HCT116 (cell line): ENCODE results near the gene TAPT1.

ENCODE experiments used
- CBX3 ChIP-seq: IDR thresholded peaks from 2 replicates; pipeline ENCODE4 v1.6.1; 2012; ENCODE audit warnings: low read depth
- CEBPB ChIP-seq: IDR thresholded peaks from 2 replicates; pipeline ENCODE4 v1.6.1; 2012; ENCODE audit warnings: low read depth
- ELF1 ChIP-seq: IDR thresholded peaks from 2 replicates; pipeline ENCODE4 v1.6.1; 2012; ENCODE audit warnings: low read depth, borderline replicate concordance
- EZH2 ChIP-seq: fragments of 200-600 bp; sonication (generic); IDR thresholded peaks from 2 replicates; pipeline ENCODE4 v1.6.1; 2017; ENCODE audit warnings: antibody characterized with exemption, mixed run types
- POLR2AphosphoS5 ChIP-seq: IDR thresholded peaks from 2 replicates; pipeline ENCODE4 v1.6.1; 2011; ENCODE audit warnings: mild to moderate bottlenecking, low read depth, low read length, moderate library complexity
- RAD21 ChIP-seq: IDR thresholded peaks from 2 replicates; pipeline ENCODE4 v1.6.1; 2012; ENCODE audit warnings: low read depth, mild to moderate bottlenecking
- SIN3A ChIP-seq: IDR thresholded peaks from 2 replicates; pipeline ENCODE4 v1.6.1; 2012; ENCODE audit warnings: low read depth
- SRF ChIP-seq: IDR thresholded peaks from 2 replicates; pipeline ENCODE4 v1.6.1; 2012; ENCODE audit warnings: low read depth
- TCF7L2 ChIP-seq: IDR thresholded peaks from 2 replicates; pipeline ENCODE4 v1.7.0; 2011; ENCODE audit warnings: borderline replicate concordance, inconsistent platforms; ENCODE audit not compliant: insufficient read depth, insufficient read length; ENCODE audit errors: extremely low read depth
- YY1 ChIP-seq: IDR thresholded peaks from 2 replicates; pipeline ENCODE4 v1.6.1; 2011; ENCODE audit warnings: low read length, low read depth, moderate library complexity, mild to moderate bottlenecking; ENCODE audit not compliant: insufficient replicate concordance; ENCODE audit errors: extremely low read depth
- ZFX ChIP-seq: fragments of 450-650 bp; IDR thresholded peaks from 2 replicates; pipeline ENCODE4 v1.6.1; 2017
- TF ChIP-seq, protein P1 (sequence below): IDR thresholded peaks from 2 replicates; pipeline ENCODE4 v1.6.1; 2012
- TF ChIP-seq, protein P2 (sequence below), 3 experiments: fragments of 200-600 bp in 1 of 3; sonication (generic) in 1 of 3; IDR thresholded peaks in 2 of 3; conservative IDR thresholded peaks in 1 of 3; 2 replicates each; pipeline ENCODE4 v1.5.1; 2012 to 2017; ENCODE audit warnings: low read depth in 2 of 3, low read length in 2 of 3, antibody characterized with exemption in 1 of 3, borderline replicate concordance in 1 of 3, control low read depth in 1 of 3, mild to moderate bottlenecking in 1 of 3, mixed read lengths in 1 of 3, mixed run types in 1 of 3, moderate library complexity in 1 of 3; ENCODE audit not compliant: insufficient read depth in 1 of 3
- TF ChIP-seq, protein P3 (sequence below): IDR thresholded peaks from 2 replicates; pipeline ENCODE4 v1.6.1; 2012; ENCODE audit warnings: low read depth

DNA sequence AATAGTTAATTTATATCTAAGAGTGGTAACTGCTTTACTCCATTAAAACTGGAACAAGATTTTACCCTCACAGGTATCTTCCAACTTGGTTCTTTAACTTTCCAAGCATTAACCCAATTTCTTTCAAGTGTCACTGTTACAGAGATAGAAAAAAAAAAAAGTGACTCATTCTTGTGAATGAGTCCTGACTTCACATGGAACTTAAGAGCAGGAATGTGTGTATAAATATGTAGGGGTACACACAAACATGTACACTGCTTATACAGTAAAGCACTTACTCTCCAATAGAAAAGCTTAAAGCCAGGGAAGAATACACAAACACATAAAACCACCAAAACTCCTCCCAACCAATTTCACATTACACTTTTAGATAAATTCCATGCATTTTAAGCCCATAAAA, 38.8 kb downstream of the TAPT1 start:
- no peak for TF ChIP-seq ELF1
- TF ChIP-seq, protein P1, sequence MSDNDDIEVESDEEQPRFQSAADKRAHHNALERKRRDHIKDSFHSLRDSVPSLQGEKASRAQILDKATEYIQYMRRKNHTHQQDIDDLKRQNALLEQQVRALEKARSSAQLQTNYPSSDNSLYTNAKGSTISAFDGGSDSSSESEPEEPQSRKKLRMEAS, result no peak
- TF ChIP-seq, protein P2, sequence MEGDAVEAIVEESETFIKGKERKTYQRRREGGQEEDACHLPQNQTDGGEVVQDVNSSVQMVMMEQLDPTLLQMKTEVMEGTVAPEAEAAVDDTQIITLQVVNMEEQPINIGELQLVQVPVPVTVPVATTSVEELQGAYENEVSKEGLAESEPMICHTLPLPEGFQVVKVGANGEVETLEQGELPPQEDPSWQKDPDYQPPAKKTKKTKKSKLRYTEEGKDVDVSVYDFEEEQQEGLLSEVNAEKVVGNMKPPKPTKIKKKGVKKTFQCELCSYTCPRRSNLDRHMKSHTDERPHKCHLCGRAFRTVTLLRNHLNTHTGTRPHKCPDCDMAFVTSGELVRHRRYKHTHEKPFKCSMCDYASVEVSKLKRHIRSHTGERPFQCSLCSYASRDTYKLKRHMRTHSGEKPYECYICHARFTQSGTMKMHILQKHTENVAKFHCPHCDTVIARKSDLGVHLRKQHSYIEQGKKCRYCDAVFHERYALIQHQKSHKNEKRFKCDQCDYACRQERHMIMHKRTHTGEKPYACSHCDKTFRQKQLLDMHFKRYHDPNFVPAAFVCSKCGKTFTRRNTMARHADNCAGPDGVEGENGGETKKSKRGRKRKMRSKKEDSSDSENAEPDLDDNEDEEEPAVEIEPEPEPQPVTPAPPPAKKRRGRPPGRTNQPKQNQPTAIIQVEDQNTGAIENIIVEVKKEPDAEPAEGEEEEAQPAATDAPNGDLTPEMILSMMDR (IDR thresholded peaks at IDR 0.05 in 2 of 3, conservative IDR thresholded peaks at IDR 0.05 in 1 of 3; ENCODE audit: borderline replicate concordance in 1 of 3, insufficient read depth in 1 of 3, low read depth in 2 of 3, low read length in 2 of 3), result no peak
- TF ChIP-seq, protein P3, sequence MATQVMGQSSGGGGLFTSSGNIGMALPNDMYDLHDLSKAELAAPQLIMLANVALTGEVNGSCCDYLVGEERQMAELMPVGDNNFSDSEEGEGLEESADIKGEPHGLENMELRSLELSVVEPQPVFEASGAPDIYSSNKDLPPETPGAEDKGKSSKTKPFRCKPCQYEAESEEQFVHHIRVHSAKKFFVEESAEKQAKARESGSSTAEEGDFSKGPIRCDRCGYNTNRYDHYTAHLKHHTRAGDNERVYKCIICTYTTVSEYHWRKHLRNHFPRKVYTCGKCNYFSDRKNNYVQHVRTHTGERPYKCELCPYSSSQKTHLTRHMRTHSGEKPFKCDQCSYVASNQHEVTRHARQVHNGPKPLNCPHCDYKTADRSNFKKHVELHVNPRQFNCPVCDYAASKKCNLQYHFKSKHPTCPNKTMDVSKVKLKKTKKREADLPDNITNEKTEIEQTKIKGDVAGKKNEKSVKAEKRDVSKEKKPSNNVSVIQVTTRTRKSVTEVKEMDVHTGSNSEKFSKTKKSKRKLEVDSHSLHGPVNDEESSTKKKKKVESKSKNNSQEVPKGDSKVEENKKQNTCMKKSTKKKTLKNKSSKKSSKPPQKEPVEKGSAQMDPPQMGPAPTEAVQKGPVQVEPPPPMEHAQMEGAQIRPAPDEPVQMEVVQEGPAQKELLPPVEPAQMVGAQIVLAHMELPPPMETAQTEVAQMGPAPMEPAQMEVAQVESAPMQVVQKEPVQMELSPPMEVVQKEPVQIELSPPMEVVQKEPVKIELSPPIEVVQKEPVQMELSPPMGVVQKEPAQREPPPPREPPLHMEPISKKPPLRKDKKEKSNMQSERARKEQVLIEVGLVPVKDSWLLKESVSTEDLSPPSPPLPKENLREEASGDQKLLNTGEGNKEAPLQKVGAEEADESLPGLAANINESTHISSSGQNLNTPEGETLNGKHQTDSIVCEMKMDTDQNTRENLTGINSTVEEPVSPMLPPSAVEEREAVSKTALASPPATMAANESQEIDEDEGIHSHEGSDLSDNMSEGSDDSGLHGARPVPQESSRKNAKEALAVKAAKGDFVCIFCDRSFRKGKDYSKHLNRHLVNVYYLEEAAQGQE, result no peak
- no peak for TF ChIP-seq CEBPB
- TF ChIP-seq SIN3A, result no peak
- TF ChIP-seq POLR2AphosphoS5, result no peak
- no peak for TF ChIP-seq SRF
- TF ChIP-seq CBX3, result no peak
- TF ChIP-seq EZH2, result no peak
- no peak for TF ChIP-seq ZFX
- TF ChIP-seq RAD21, result no peak
- no peak for TF ChIP-seq YY1
- no peak for TF ChIP-seq TCF7L2
